ENCODE measurements around the gene ARMS2.

DNA sequence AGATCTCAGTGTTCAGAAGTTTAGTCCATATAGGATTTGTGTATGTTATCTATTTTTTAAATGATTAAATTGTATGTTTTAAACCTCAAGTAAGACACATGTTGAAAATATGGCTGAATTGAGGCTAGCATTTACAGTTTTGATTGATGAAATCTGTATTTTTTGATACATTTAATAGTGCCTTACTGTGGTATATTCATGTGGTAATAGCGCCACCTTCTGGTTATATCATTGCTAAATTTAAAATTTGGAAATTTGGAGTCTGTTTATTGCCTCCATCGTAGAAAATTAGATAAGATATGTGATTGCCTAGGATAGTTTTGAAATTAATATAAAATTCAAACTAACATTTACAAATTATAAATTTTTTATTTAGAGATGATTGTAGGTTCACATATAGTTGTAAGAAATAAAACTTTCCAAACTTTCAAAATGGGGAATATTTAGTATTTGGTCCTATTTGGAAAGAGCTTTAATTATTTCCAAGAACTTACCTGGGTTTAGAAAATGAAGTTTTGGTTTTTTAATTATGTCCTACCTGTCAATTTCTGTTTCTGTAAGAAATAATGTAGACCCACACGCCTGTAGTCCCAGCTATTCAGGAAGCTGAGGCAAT is 19.1 kb upstream of the ARMS2 start:
- no peak for TF ChIP-seq EP300 (IDR thresholded peaks at IDR 0.05)
- TF ChIP-seq CTCF (IDR thresholded peaks at IDR 0.05), result peak; percentile 50 to 68 (median 60)
